AG04449 (cell line): ENCODE data around the gene CDK6.

Experiments
- CTCF ChIA-PET: fragments of 350-600 bp; formaldehyde crosslinking; extraction: SDS; loops from one replicate; lab custom pipeline; 2021; ENCODE audit warnings: antibody characterized with exemption; lab: Yijun Ruan, JAX
- POLR2A ChIA-PET: fragments of 400-600, 350-600 bp; formaldehyde crosslinking; extraction: SDS; loops from one replicate; lab custom pipeline; 2020; ENCODE audit warnings: antibody characterized with exemption, inconsistent platforms; lab: Yijun Ruan, JAX
- DNase-seq: peaks from one replicate; pipeline ENCODE4 v3.0.0-alpha.2; 2010; ENCODE audit warnings: low read depth, low spot score
- H3K4me3 ChIP-seq: 2 replicates; pipeline ENCODE4 v1.5.1; 2011; ENCODE audit warnings: low read depth, mild to moderate bottlenecking, control low read depth, low read length
- TF ChIP-seq, protein P1 (sequence below): IDR thresholded peaks from one replicate; pipeline ENCODE4 v1.5.1; 2011; ENCODE audit warnings: mild to moderate bottlenecking, moderate library complexity, low read length, control low read depth, inconsistent platforms; ENCODE audit not compliant: insufficient read depth; ENCODE audit errors: missing control alignments

The CDK6 gene

DNA sequence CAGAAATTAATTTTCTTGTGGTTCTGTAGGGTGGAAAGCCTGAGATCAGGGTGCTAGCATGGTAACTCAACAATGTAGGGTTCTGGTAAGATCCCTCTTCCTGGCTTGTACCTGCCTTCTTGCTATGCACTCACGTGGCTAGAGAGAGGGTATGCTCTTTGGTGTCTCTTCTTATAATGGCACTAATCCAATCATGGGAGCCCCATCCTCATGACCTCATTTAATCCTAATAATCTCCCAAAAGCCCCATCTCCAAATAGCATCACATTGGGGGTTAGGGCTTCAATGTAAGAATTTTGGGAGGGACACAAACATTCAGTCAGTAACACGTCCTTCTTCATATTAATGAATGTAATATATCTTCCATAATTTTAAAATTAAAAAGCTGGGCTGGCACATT is 206.6 kb downstream of the CDK6 start:
- ChIA-PET POLR2A (no interaction called here), CTCF (interaction anchor here (1.1 to 5.7 kb wide), 2 partner anchors 9 to 11 kb away, joined by 5 to 38 read pairs; no protein-coding TSS in a partner anchor)
- no peak for DNase-seq

DNA sequence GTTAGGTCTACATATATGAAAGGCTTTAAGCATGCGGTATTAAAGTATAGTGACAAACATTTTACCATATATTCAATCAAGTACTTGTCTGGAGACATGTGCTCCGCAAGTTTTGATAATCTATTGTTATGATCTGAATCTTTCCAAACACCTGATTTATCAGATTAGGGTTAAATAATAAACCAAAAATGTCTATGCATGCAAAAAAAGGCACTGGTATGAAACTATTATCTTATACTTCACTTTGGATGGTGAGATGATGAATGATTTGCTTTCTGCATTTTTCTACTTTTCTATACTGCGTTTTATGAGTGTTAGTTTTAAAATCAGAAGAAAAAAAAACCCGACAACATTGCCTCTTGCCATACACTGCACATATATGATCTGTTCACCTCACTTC is 208.4 kb downstream of the CDK6 start:
- POLR2A ChIA-PET: no interaction called here
- DNase-seq: no peak
- CTCF ChIA-PET: no interaction called here
- TF ChIP-seq, protein P1, sequence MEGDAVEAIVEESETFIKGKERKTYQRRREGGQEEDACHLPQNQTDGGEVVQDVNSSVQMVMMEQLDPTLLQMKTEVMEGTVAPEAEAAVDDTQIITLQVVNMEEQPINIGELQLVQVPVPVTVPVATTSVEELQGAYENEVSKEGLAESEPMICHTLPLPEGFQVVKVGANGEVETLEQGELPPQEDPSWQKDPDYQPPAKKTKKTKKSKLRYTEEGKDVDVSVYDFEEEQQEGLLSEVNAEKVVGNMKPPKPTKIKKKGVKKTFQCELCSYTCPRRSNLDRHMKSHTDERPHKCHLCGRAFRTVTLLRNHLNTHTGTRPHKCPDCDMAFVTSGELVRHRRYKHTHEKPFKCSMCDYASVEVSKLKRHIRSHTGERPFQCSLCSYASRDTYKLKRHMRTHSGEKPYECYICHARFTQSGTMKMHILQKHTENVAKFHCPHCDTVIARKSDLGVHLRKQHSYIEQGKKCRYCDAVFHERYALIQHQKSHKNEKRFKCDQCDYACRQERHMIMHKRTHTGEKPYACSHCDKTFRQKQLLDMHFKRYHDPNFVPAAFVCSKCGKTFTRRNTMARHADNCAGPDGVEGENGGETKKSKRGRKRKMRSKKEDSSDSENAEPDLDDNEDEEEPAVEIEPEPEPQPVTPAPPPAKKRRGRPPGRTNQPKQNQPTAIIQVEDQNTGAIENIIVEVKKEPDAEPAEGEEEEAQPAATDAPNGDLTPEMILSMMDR: no peak
- no peak overlapping the region for H3K4me3 ChIP-seq

More for the DNA sequence above, 206.6 kb downstream of the CDK6 start:
- TF ChIP-seq, protein P1: no peak
- H3K4me3 ChIP-seq: no peak overlapping the region

DNA sequence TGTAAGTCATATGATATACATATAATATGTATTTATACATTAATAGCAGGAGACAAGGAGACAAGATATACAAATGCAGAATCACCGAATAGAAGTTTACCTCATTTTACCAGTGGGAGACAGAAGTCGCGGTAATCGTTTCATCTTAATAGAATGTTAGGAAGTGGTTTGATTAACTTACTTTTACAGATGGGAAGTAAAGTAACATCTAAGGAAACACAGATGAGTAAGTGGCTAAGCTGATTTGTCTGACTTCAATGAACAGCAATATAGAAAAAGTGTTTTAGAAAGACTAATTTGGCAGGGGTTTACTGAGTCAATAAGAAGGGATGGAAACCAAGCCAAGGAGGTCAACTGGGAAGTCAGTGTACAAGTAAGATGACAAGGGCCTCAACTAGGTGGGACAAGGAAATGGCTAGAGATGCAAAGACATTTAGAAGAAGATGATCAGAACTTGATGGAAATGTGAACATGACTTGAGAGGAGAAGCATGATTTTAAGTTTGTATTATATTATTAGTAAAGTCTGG is 210.0 kb downstream of the CDK6 start:
- ChIA-PET POLR2A (no interaction called here), CTCF (interaction anchor here (1.5 kb wide), 1 partner anchor 70 kb away, joined by 3 read pairs; no protein-coding TSS in a partner anchor)
- H3K4me3 ChIP-seq: no peak overlapping the region

DNA sequence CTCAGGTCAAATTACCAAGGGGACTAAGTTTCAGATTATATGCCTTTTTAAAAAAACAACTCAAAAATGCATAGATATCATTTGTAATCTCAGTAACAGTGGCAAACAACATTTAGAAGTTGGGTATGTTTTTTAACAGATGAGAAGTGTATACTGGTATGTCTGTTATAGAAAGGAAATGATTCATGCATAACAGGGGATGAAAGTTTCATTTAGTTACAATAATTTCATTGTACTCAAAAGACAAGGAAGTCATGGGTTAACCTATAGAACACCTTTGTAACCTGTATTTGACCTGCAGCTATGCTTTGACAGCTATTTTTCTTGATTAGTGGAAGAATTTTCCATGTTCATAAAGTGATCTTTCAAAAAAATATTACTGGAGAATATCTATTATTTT is 210.8 kb downstream of the CDK6 start:
- CTCF ChIA-PET: interaction anchor here (1.5 kb wide), 1 partner anchor 70 kb away, joined by 3 read pairs; no protein-coding TSS in a partner anchor
- no peak overlapping the region for H3K4me3 ChIP-seq
- DNase-seq: no peak
- TF ChIP-seq, protein P1: no peak
- POLR2A ChIA-PET: no interaction called here

More for the DNA sequence above, 210.0 kb downstream of the CDK6 start:
- TF ChIP-seq, protein P1: no peak
- DNase-seq: no peak

DNA sequence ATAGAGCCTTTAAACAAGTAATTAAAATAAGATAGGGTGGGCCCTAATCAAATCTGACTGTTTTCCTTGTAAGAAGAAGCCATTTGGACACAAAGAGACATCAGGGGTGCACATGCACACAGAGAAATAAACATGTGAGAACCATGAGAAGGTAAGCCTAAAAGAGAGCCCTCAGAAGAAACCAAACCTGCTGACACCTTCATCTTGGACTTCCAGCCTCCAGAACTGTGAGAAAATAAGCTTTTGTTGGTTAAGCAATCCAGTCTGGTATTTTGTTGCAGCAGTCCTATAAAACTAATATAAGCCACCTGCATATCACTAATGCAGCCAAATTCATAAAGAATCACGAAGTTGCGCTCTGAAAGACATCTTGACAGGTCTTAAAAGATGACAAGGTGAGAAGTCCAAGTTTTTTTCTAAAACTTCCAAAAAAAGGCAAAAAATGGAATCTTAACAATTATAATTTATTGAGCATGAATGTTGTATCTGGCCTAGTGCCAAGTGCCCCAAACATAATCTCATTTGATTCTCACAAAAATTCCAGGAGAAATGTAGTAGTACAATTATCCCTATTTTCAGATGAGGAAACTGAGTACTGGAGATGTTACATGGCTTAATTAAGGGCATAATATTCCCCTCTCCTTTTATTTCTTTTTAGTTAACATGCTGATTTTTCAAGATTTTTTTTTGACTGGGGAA is 211.9 kb downstream of the CDK6 start:
- POLR2A ChIA-PET: no interaction called here
- no peak for DNase-seq
- H3K4me3 ChIP-seq: no peak overlapping the region
- TF ChIP-seq, protein P1: no peak
- CTCF ChIA-PET: interaction anchor here (1.5 kb wide), 1 partner anchor 72 kb away, joined by 3 read pairs; no protein-coding TSS in a partner anchor

DNA sequence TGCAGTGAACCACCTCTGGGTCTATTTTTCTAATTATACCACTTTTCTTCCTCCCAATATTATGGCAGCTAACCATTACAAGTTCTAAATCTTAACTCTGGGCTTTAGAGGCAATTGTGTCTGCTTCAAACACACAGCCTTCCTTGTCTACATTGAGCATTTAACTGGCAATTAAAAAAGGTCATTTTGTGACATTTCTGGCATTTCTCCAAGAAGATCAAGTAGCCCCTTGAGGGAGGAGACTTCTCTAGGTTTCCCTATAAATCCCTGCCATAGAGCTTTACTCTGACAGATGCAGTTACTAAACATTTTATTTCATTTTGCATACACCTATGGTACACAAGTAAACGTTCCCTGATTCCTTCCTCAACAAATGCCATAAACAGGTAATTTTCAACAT is 212.8 kb downstream of the CDK6 start:
- TF ChIP-seq, protein P1: no peak
- DNase-seq: no peak
- POLR2A ChIA-PET: no interaction called here
- no peak overlapping the region for H3K4me3 ChIP-seq
- CTCF ChIA-PET: no interaction called here
